ENCODE measurements around the gene SSX2B. TPM values are rescaled to one million over a fixed set of nuclear protein-coding genes. Genes with fewer than 3 reads are reported as not detected.

The SSX2B gene
- not detected for total RNA-seq

GRCh38 chrX:52750952-52751351 is at the start of gene SSX2B:
Gene SSX2B, plus strand, starts transcription at chrX:52751252. Its CDS starts 1,429 bp downstream, at chrX:52752681.

GRCh38 chrX:52707078-52707477 is 44.0 kb upstream of the SSX2B start, which contains the start of gene SSX2:
Gene SSX2, minus strand, starts transcription at chrX:52707178. Its CDS starts 1,429 bp downstream, at chrX:52705749.

GRCh38 chrX:52797327-52797726 is 46.3 kb downstream of the SSX2B start, which contains the start of gene SPANXN5:
Gene SPANXN5, minus strand, starts transcription at chrX:52797427. Its CDS starts 79 bp downstream, at chrX:52797348.

Other genes starting within 250 kb of the SSX2B start
- gene XAGE1B, start 234.2 kb upstream of the SSX2B start, total RNA-seq, result not detected
- gene SSX7, start 96.4 kb upstream of the SSX2B start, total RNA-seq, result not detected
- gene SSX2, start 44.1 kb upstream of the SSX2B start, total RNA-seq, result not detected
- gene SPANXN5, start 46.2 kb downstream of the SSX2B start, total RNA-seq, result not detected
- not detected for gene XAGE5, start 60.0 kb downstream of the SSX2B start, total RNA-seq
- gene XAGE3, start 116.8 kb downstream of the SSX2B start, total RNA-seq, result not detected
- 10 to 100 TPM; 11.5 to 12.3 TPM for gene FAM156B, start 146.1 kb downstream of the SSX2B start, total RNA-seq
- 10 to 100 TPM; 18.8 to 23.5 TPM for gene FAM156A, start 207.3 kb downstream of the SSX2B start, total RNA-seq